Fibroblast of mammary gland (primary cell): ENCODE measurements around the gene PIK3CD.
"Not testable (repeated sequence)": the region's sequence is repeated elsewhere in the genome, so short reads cannot be mapped to it uniquely, and the experiment has no call there.

Experiments
- DNase-seq: peaks from one replicate; pipeline ENCODE4 v3.0.0-alpha.2; 2010; ENCODE audit warnings: low read depth
- H3K4me3 ChIP-seq: 2 replicates; pipeline ENCODE4 v1.5.1; 2011; ENCODE audit warnings: low read depth, mild to moderate bottlenecking, low read length, moderate library complexity; ENCODE audit not compliant: control insufficient read depth
- TF ChIP-seq, protein P1 (sequence below): conservative IDR thresholded peaks from 2 replicates; pipeline ENCODE4 v1.5.1; 2011; ENCODE audit warnings: low read depth, low read length, inconsistent platforms; ENCODE audit not compliant: control insufficient read depth, insufficient read depth

The PIK3CD gene

GRCh38 chr1:9744106-9744799 lies 92.7 kb downstream of the PIK3CD start:
- TF ChIP-seq, protein P1, sequence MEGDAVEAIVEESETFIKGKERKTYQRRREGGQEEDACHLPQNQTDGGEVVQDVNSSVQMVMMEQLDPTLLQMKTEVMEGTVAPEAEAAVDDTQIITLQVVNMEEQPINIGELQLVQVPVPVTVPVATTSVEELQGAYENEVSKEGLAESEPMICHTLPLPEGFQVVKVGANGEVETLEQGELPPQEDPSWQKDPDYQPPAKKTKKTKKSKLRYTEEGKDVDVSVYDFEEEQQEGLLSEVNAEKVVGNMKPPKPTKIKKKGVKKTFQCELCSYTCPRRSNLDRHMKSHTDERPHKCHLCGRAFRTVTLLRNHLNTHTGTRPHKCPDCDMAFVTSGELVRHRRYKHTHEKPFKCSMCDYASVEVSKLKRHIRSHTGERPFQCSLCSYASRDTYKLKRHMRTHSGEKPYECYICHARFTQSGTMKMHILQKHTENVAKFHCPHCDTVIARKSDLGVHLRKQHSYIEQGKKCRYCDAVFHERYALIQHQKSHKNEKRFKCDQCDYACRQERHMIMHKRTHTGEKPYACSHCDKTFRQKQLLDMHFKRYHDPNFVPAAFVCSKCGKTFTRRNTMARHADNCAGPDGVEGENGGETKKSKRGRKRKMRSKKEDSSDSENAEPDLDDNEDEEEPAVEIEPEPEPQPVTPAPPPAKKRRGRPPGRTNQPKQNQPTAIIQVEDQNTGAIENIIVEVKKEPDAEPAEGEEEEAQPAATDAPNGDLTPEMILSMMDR: no peak
- H3K4me3 ChIP-seq: no peak overlapping the region
- no peak for DNase-seq

GRCh38 chr1:9746211-9746610 lies 94.7 kb downstream of the PIK3CD start:
- H3K4me3 ChIP-seq: no peak overlapping the region
- DNase-seq: peak; percentile 39
- TF ChIP-seq, protein P1: no peak

DNA sequence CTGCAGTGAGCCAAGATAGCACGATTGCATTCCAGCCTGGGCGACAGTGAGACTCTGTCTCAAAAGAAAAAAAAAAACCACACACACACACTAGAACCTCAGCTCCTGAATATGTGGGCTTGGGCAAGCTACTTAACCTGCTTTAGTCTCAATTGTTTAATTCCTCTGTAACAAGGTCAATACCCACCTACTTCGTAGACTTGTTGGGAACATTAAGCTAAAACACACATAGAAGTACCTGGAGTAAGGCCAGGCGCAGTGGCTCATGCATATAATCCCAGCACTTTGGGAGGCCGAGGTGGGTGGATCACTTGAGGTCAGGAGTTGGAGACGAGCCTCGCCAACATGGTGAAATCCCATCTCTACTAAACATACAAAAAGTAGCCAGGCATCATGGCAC lies 95.1 kb downstream of the PIK3CD start:
- TF ChIP-seq, protein P1: no peak
- H3K4me3 ChIP-seq: no peak overlapping the region
- DNase-seq: no peak

- H3K4me3 ChIP-seq, DNase-seq: not testable (repeated sequence)
These were observed 96.9 kb downstream of the PIK3CD start for GRCh38 chr1:9748391-9748790.

- TF ChIP-seq, protein P1: no peak
- DNase-seq: no peak
- no peak overlapping the region for H3K4me3 ChIP-seq
These were observed 97.8 kb downstream of the PIK3CD start for GRCh38 chr1:9749361-9749760.

DNA sequence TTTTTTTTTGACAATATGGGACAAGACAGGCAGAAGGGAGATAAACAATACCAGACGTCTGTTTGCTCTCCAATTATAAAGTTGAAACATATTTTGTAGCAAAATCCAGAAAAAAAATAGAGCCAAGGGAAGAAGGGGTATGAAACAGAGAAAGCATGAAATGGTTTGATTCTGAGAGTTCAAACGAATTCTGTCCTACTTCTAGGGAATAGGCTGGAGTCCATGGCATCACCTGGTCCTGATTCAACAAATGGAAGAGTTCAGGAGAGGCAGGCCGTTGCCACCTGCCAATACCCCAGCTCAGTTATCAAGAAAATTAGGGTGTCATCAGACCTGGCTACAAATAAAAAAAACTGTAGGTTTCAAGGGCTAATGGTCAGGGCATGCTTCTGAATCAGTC lies 100.4 kb downstream of the PIK3CD start:
- no peak overlapping the region for H3K4me3 ChIP-seq
- DNase-seq: no peak
- TF ChIP-seq, protein P1: no peak

GRCh38 chr1:9753121-9753531 lies 101.6 kb downstream of the PIK3CD start:
- TF ChIP-seq, protein P1: no peak
- DNase-seq: peak; percentile 82
- no peak overlapping the region for H3K4me3 ChIP-seq
